Stimulated activated CD8-positive, alpha-beta memory T cell treated with anti-CD3 and anti-CD28 coated beads, Interleukin-2, amount 100 ng/mL, for 1 hour (primary cell): ENCODE results near the gene MID1IP1.

Experiments
- DNase-seq, 2 donors: peaks; one replicate each; pipeline ENCODE4 v3.0.0-alpha.2; 2020; ENCODE audit warnings: low read depth in 2 of 2

The MID1IP1 gene

GRCh38 chrX:38800981-38801845, at the start of gene MID1IP1:
MID1IP1 (plus strand) TSS chrX:38801459; CDS start chrX:38804947, 3,488 bp downstream.
- no peak for DNase-seq

GRCh38 chrX:38754102-38754790, 47.0 kb upstream of the MID1IP1 start:
- DNase-seq = no peak

- DNase-seq = no peak
Measured at GRCh38 chrX:38754818-38755718, 46.2 kb upstream of the MID1IP1 start.

GRCh38 chrX:38760883-38761282, 40.4 kb upstream of the MID1IP1 start:
- no peak for DNase-seq

- no peak for DNase-seq
Measured at GRCh38 chrX:38768079-38768478, 33.2 kb upstream of the MID1IP1 start.

- no peak for DNase-seq
Measured at GRCh38 chrX:38770152-38770551, 31.1 kb upstream of the MID1IP1 start.

GRCh38 chrX:38774249-38774648, 27.0 kb upstream of the MID1IP1 start:
- DNase-seq = no peak

GRCh38 chrX:38796946-38797345, 4.3 kb upstream of the MID1IP1 start:
- DNase-seq = no peak

GRCh38 chrX:38798956-38799355, 2.3 kb upstream of the MID1IP1 start:
- no peak for DNase-seq

GRCh38 chrX:38799995-38800580, 1.2 kb upstream of the MID1IP1 start:
- DNase-seq = no peak

- DNase-seq = no peak
Measured at GRCh38 chrX:38803243-38803587, 2.0 kb downstream of the MID1IP1 start.

GRCh38 chrX:38803588-38804431, 2.6 kb downstream of the MID1IP1 start:
- DNase-seq = no peak

- DNase-seq = no peak
Measured at GRCh38 chrX:38804432-38804681, 3.1 kb downstream of the MID1IP1 start.

- no peak for DNase-seq
Measured at GRCh38 chrX:38804682-38805431, 3.6 kb downstream of the MID1IP1 start.

GRCh38 chrX:38805432-38806389, 4.5 kb downstream of the MID1IP1 start:
- DNase-seq = no peak

GRCh38 chrX:38806875-38807621, 5.8 kb downstream of the MID1IP1 start:
- no peak for DNase-seq

GRCh38 chrX:38807873-38808272, 6.6 kb downstream of the MID1IP1 start:
- DNase-seq = no peak

- no peak for DNase-seq
Measured at GRCh38 chrX:38811515-38812243, 10.4 kb downstream of the MID1IP1 start.
